Panc1 (cell line): Measurements from ENCODE around the gene LEKR1. TPM values are rescaled to one million over a fixed set of nuclear protein-coding genes. Genes with fewer than 3 reads are reported as not detected.

Source experiments
- ATAC-seq: fragments of 200-7000 bp; cut with Tn5 transposase; 2 replicates; pipeline ENCODE4 v1.9.1; 2020; ENCODE audit warnings: mild to moderate bottlenecking, moderate library complexity
- BruUV-seq: library from RNA; stranded (reverse); fragments of 400-500 nt; replicated peaks from 2 replicates; lab custom pipeline; 2021; lab: Mats Ljungman, UMichigan
- CTCF ChIA-PET: fragments of 300-600 bp; sonication (Branson Sonifier 250); formaldehyde crosslinking; loops from one replicate; lab custom pipeline; 2022; ENCODE audit warnings: antibody characterized with exemption; lab: Charles Lee
- POLR2A ChIA-PET: fragments of 300-600 bp; sonication (Branson Sonifier 250); formaldehyde crosslinking; loops from one replicate; lab custom pipeline; 2022; ENCODE audit warnings: antibody characterized with exemption; lab: Charles Lee
- DNase-seq: peaks from one replicate; pipeline ENCODE4 v3.0.0-alpha.2; 2010; ENCODE audit warnings: low read depth, low spot score
- H3K27ac ChIP-seq: 2 replicates; pipeline ENCODE4 v1.5.1; 2011; ENCODE audit warnings: mild to moderate bottlenecking, low read length, inconsistent platforms
- H3K27me3 ChIP-seq: fragments of 200-500 bp; sonication (Bioruptor generic); 2 replicates; pipeline ENCODE4 v1.6.0; 2014; ENCODE audit warnings: low read length, inconsistent platforms; ENCODE audit not compliant: control insufficient read depth, insufficient read depth
- H3K36me3 ChIP-seq: fragments of 200-500 bp; sonication (Bioruptor generic); 2 replicates; pipeline ENCODE4 v1.5.1; 2014; ENCODE audit warnings: inconsistent platforms, mild to moderate bottlenecking, low read length, moderate library complexity; ENCODE audit not compliant: control insufficient read depth, insufficient read depth
- H3K4me1 ChIP-seq: 2 replicates; pipeline ENCODE4 v1.5.1; 2011; ENCODE audit warnings: inconsistent platforms, mild to moderate bottlenecking, low read length, moderate library complexity; ENCODE audit not compliant: control insufficient read depth, insufficient read depth
- H3K4me3 ChIP-seq, 2 experiments: 2 replicates each; pipeline ENCODE4 v1.5.1; 2011 to 2012; ENCODE audit warnings: low read depth in 2 of 2, low read length in 2 of 2, mild to moderate bottlenecking in 2 of 2, inconsistent platforms in 1 of 2, moderate library complexity in 1 of 2
- H3K9me3 ChIP-seq: fragments of 200-500 bp; sonication (Bioruptor generic); 2 replicates; pipeline ENCODE4 v1.5.1; 2014; ENCODE audit warnings: low read depth, mild to moderate bottlenecking, inconsistent platforms, low read length, moderate library complexity; ENCODE audit not compliant: control insufficient read depth, insufficient read depth
- CTCF ChIP-seq: fragments of 450-650 bp; IDR thresholded peaks from 2 replicates; pipeline ENCODE4 v1.5.1; 2017; ENCODE audit warnings: mild to moderate bottlenecking
- POLR2AphosphoS5 ChIP-seq: IDR thresholded peaks from 2 replicates; pipeline ENCODE4 v1.6.1; 2012; ENCODE audit warnings: mild to moderate bottlenecking, low read depth, low read length, moderate library complexity
- REST ChIP-seq, 2 experiments: IDR thresholded peaks; 2 replicates each; pipeline ENCODE4 v1.6.1; 2011 to 2012; ENCODE audit warnings: low read depth in 2 of 2, control low read depth in 1 of 2, low read length in 1 of 2, mild to moderate bottlenecking in 1 of 2, moderate library complexity in 1 of 2; ENCODE audit not compliant: insufficient read depth in 1 of 2
- SIN3A ChIP-seq: IDR thresholded peaks from 2 replicates; pipeline ENCODE4 v1.6.1; 2012; ENCODE audit warnings: low read depth, mild to moderate bottlenecking, low read length, moderate library complexity, borderline replicate concordance; ENCODE audit not compliant: insufficient read depth
- TCF7L2 ChIP-seq: IDR thresholded peaks from 2 replicates; pipeline ENCODE4 v1.6.1; 2011; ENCODE audit warnings: mild to moderate bottlenecking, low read depth, low read length, inconsistent platforms
- in situ Hi-C: cut with HindIII; loops from 2 replicates; pipeline ENCODE4 v1.10.0; 2016; ENCODE audit warnings: low sequenced_read_pairs, low pct_unique_long_range_greater_than_20kb
- intact Hi-C: fragments of 100-400 bp; cut with micrococcal nuclease; formaldehyde crosslinking; loops from one replicate; pipeline ENCODE4 v1.10.0; 2022; ENCODE audit not compliant: unreplicated experiment
- total RNA-seq: library from RNA; stranded (reverse); gene quantifications from one replicate; pipeline ENCODE4 v1.2.1, GENCODE V29; 2021; ENCODE audit not compliant: unreplicated experiment

Gene LEKR1
- total RNA-seq, 1 experiment from 2014 or later: not detected

GRCh38 chr3:157045238-157045850, 219.2 kb downstream of the LEKR1 start:
- ChIA-PET POLR2A (no interaction called here), CTCF (no interaction called here)
- Histone ChIP-seq H3K27ac (no peak overlapping the region), H3K4me3 (no peak overlapping the region), H3K36me3 (no peaks in the 10 kb centered on the region), H3K9me3 (no peaks in the 10 kb centered on the region), H3K27me3 (no peaks in the 10 kb centered on the region; the same call in 1 of the 2 replicates), H3K4me1 (no peaks in the 10 kb centered on the region)
- in situ Hi-C loops: no loop called here
- ATAC-seq (no peak), DNase-seq (no peak)
- no TSS peak for BruUV-seq
- intact Hi-C loops: no loop called here
- TF ChIP-seq POLR2AphosphoS5 (no peak), TCF7L2 (no peak), REST (IDR thresholded peaks at IDR 0.05; ENCODE audit: insufficient read depth in 1 of 2, low read depth in 2 of 2, low read length in 1 of 2) (no peak), CTCF (no peak), SIN3A (no peak)

GRCh38 chr3:157046520-157046919, 220.4 kb downstream of the LEKR1 start:
- in situ Hi-C loops (no loop called here), intact Hi-C loops (no loop called here)
- H3K4me1 ChIP-seq: no peaks in the 10 kb centered on the region
- ChIA-PET POLR2A (no interaction called here), CTCF (no interaction called here)
- no TSS peak for BruUV-seq
- H3K27ac ChIP-seq: no peak overlapping the region
- H3K9me3 ChIP-seq: no peaks in the 10 kb centered on the region
- no peaks in the 10 kb centered on the region; the same call in 1 of the 2 replicates for H3K27me3 ChIP-seq
- no peaks in the 10 kb centered on the region for H3K36me3 ChIP-seq
- DNase-seq (no peak), ATAC-seq (no peak)
- H3K4me3 ChIP-seq: no peak overlapping the region
- TF ChIP-seq REST (IDR thresholded peaks at IDR 0.05; ENCODE audit: insufficient read depth in 1 of 2, low read depth in 2 of 2, low read length in 1 of 2) (no peak), CTCF (no peak), TCF7L2 (no peak), SIN3A (no peak), POLR2AphosphoS5 (no peak)
